Measurements from ENCODE around the gene PBX1.

DNA sequence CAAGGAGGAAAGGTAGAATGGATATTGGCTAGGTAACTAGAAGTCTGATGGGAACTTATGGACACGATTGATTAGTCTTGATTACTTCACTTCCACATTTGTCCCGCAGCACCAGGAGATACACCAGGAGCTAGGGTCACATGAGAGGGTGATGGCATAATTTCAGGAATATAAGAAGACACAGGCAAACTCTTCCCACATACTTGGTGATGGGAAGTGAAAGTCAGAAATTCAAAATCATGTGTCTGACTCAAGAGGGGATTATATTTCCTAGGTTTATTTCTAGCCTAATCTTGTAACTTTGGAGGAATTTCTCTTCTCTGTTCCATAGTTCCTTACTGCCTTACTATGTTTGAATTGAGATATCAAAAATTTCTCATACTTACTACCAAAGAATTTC lies 185.0 kb downstream of the PBX1 start:
- no peak for TF ChIP-seq POLR2A (IDR thresholded peaks at IDR 0.05)
- TF ChIP-seq CTCF (IDR thresholded peaks at IDR 0.05), result no peak

Measured in right lobe of liver (tissue), 4 donors.